Fibroblast of lung (primary cell): ENCODE results near the gene TGM6.

ENCODE experiments used
- CTCF ChIP-seq, 2 donors: IDR thresholded peaks in 1 of 2; conservative IDR thresholded peaks in 1 of 2; 1 replicate in 1 of 2; 2 replicates in 1 of 2; pipeline ENCODE4 v1.5.1; 2011 to 2012; ENCODE audit warnings: low read length in 2 of 2, control low read depth in 1 of 2, inconsistent platforms in 1 of 2, low read depth in 1 of 2, mild to moderate bottlenecking in 1 of 2
- EZH2 ChIP-seq: IDR thresholded peaks from 2 replicates; pipeline ENCODE4 v1.5.1; 2012; ENCODE audit warnings: low read length, control low read depth, mild to moderate bottlenecking; ENCODE audit errors: missing control alignments

GRCh38 chr20:2459981-2460751, 79.5 kb downstream of the TGM6 start:
- TF ChIP-seq CTCF (conservative IDR thresholded peaks at IDR 0.05 in 1 of 2, IDR thresholded peaks at IDR 0.05 in 1 of 2; ENCODE audit: low read depth in 1 of 2, low read length in 2 of 2) (no peak), EZH2 (no peak)
